Liver (tissue), 9 donors: Measurements from ENCODE around the gene C3orf18. TPM values are rescaled to one million over a fixed set of nuclear protein-coding genes. Genes with fewer than 3 reads are reported as not detected.

Experiments used
- DNase-seq: peaks from one replicate; pipeline ENCODE4 v3.0.0-alpha.2; 2017; ENCODE audit warnings: low spot score
- H3K27ac ChIP-seq, 2 donors: one replicate each; pipeline ENCODE4 v1.7.0; 2013; ENCODE audit warnings: inconsistent platforms in 2 of 2, low read length in 2 of 2, control low read depth in 1 of 2, low read depth in 1 of 2, mild to moderate bottlenecking in 1 of 2
- H3K27me3 ChIP-seq, 4 donors: one replicate each; pipeline versions ENCODE4 v1.6.1 to v1.7.0; 2013; ENCODE audit warnings: low read length in 3 of 4, inconsistent platforms in 1 of 4, mild to moderate bottlenecking in 1 of 4, moderate library complexity in 1 of 4; ENCODE audit not compliant: control insufficient read depth in 4 of 4, insufficient read depth in 4 of 4
- H3K36me3 ChIP-seq, 4 donors: one replicate each; pipeline versions ENCODE4 v1.6.1 to v1.7.0; 2013; ENCODE audit warnings: low read length in 3 of 4, mild to moderate bottlenecking in 3 of 4, low read depth in 1 of 4, moderate library complexity in 1 of 4; ENCODE audit not compliant: control insufficient read depth in 4 of 4, insufficient read depth in 3 of 4
- H3K4me1 ChIP-seq, 4 donors: one replicate each; pipeline versions ENCODE4 v1.6.1 to v1.7.0; 2013; ENCODE audit warnings: low read length in 3 of 4, mild to moderate bottlenecking in 3 of 4, moderate library complexity in 1 of 4; ENCODE audit not compliant: control insufficient read depth in 4 of 4, insufficient read depth in 4 of 4
- H3K4me3 ChIP-seq, 3 donors: one replicate each; pipeline versions ENCODE4 v1.6.1 to v1.7.0; 2013; ENCODE audit warnings: low read length in 3 of 3, control low read depth in 1 of 3, low read depth in 1 of 3, mild to moderate bottlenecking in 1 of 3
- H3K9ac ChIP-seq, 2 donors: one replicate each; pipeline ENCODE4 v1.7.0; 2013; ENCODE audit warnings: low read length in 2 of 2, mild to moderate bottlenecking in 2 of 2, moderate library complexity in 2 of 2, control low read depth in 1 of 2, low read depth in 1 of 2
- H3K9me3 ChIP-seq, 4 donors: one replicate each; pipeline versions ENCODE4 v1.6.1 to v1.7.0; 2013; ENCODE audit warnings: low read length in 3 of 4; ENCODE audit not compliant: control insufficient read depth in 4 of 4
- ATF3 ChIP-seq: IDR thresholded peaks from 2 replicates; pipeline ENCODE4 v1.6.1; 2016; ENCODE audit warnings: antibody characterized with exemption
- CTCF ChIP-seq: fragments of 150-350 bp; IDR thresholded peaks from 2 replicates; pipeline ENCODE4 v1.5.1; 2017; ENCODE audit warnings: improper control_type of control experiment, low read depth, low read length; ENCODE audit not compliant: missing input control
- EGR1 ChIP-seq, 2 donors: IDR thresholded peaks; 2 replicates each; pipeline ENCODE4 v1.6.1; 2016 to 2018; ENCODE audit warnings: antibody characterized with exemption in 2 of 2, low read depth in 2 of 2
- FOXA1 ChIP-seq: IDR thresholded peaks from 2 replicates; pipeline ENCODE4 v1.6.1; 2016; ENCODE audit warnings: antibody characterized with exemption
- FOXA2 ChIP-seq: IDR thresholded peaks from 2 replicates; pipeline ENCODE4 v1.6.1; 2016; ENCODE audit warnings: antibody characterized with exemption
- GABPA ChIP-seq, 2 donors: IDR thresholded peaks in 1 of 2; conservative IDR thresholded peaks in 1 of 2; 2 replicates each; pipeline ENCODE4 v1.6.1; 2016; ENCODE audit warnings: antibody characterized with exemption in 2 of 2, mild to moderate bottlenecking in 1 of 2, moderate library complexity in 1 of 2
- HNF4A ChIP-seq, 2 donors: conservative IDR thresholded peaks; 2 replicates each; pipeline ENCODE4 v1.6.1; 2016; ENCODE audit warnings: antibody characterized with exemption in 2 of 2, mild to moderate bottlenecking in 2 of 2
- JUND ChIP-seq, 2 donors: IDR thresholded peaks; 2 replicates each; pipeline ENCODE4 v1.6.1; 2016; ENCODE audit warnings: antibody characterized with exemption in 2 of 2
- NR2F2 ChIP-seq: IDR thresholded peaks from 2 replicates; pipeline ENCODE4 v1.6.1; 2016; ENCODE audit warnings: antibody characterized with exemption
- RAD21 ChIP-seq, 2 donors: IDR thresholded peaks; 2 replicates each; pipeline ENCODE4 v1.6.1; 2016; ENCODE audit warnings: antibody characterized with exemption in 2 of 2, mild to moderate bottlenecking in 2 of 2
- RXRA ChIP-seq, 2 donors: IDR thresholded peaks; 2 replicates each; pipeline ENCODE4 v1.6.1; 2017 to 2018; ENCODE audit warnings: antibody characterized with exemption in 2 of 2, mild to moderate bottlenecking in 1 of 2
- SP1 ChIP-seq: IDR thresholded peaks from 2 replicates; pipeline ENCODE4 v1.6.1; 2018; ENCODE audit warnings: antibody characterized with exemption, mild to moderate bottlenecking
- TAF1 ChIP-seq: conservative IDR thresholded peaks from 2 replicates; pipeline ENCODE4 v1.6.1; 2016; ENCODE audit warnings: antibody characterized with exemption, mild to moderate bottlenecking
- WGBS: extraction: QIAGEN DNeasy Blood & Tissue Kit; methylation state at CpG from one replicate; pipeline ENCODE4 v1.1.7; 2013; 5-methylcytosine and 5-hydroxymethylcytosine counted together
- polyA plus RNA-seq, 2 donors: library from polyadenylated mRNA; stranded (reverse) in 1 of 2; unstranded in 1 of 2; fragments of 200-250 nt in 1 of 2; fragments of >200 nt in 1 of 2; fragmentation: Nextera tagmentation in 1 of 2; extraction: Ambion mirVana in 1 of 2; gene quantifications; one replicate each; pipeline versions ENCODE4 v1.2.1 to v1.2.3, GENCODE V29; 2013 to 2015
- total RNA-seq, 2 donors: library from RNA; depleted of rRNA; stranded (reverse); fragments of >200 nt; gene quantifications; one replicate each; pipeline ENCODE4 v1.2.3, GENCODE V29; 2014
- TF ChIP-seq, protein P1 (sequence below): IDR thresholded peaks from 2 replicates; pipeline ENCODE4 v1.6.1; 2016; ENCODE audit warnings: antibody characterized with exemption
- TF ChIP-seq, protein P2 (sequence below): IDR thresholded peaks from 2 replicates; pipeline ENCODE4 v1.6.1; 2016; ENCODE audit warnings: antibody characterized with exemption
- TF ChIP-seq, protein P3 (sequence below): IDR thresholded peaks from 2 replicates; pipeline ENCODE4 v1.6.1; 2016; ENCODE audit warnings: antibody characterized with exemption, mild to moderate bottlenecking
- donor health status: healthy.
- donor health status: healthy.
- donor health status: healthy.
- donor health status: healthy.
- donor health status: healthy.

C3orf18 gene
- total and polyA plus RNA-seq, 4 donors, result 0.54 to 2.7 (median 1.5) TPM

DNA sequence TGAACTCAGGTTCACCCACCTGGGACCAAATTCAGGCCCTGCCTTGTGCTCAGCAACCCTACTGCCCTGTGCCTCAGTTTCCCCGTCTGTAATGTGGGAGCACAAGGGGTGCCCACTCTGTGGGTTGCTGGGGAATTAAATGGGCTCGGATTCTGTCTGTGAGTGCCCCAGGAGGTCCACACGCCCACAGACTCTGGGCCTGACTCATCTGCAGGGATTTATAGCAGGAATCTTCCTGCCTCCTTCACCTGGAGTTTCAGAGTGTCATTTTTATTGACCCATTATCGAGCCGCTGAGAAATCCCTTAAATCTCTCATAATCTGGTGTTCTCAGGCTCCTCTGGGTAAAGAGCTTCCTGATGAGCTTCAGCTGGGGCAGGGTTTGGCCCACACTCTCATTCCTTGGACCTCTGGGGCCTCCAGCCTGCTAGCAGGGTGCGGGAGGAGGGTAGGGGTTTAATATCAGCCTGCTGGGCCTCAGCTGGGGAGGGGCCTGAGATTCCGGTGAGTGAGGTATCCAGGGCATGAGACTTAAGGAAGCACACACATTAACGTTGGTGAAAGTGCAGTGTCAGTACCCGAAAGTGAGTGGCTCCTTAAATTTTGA, 16.4 kb downstream of the C3orf18 start:
- Histone ChIP-seq H3K27ac (no peak overlapping the region), H3K4me1 (no peaks in the 10 kb centered on the region), H3K36me3 (no peaks in the 10 kb centered on the region), H3K27me3 (no peaks in the 10 kb centered on the region), H3K9me3 (no peaks in the 10 kb centered on the region), H3K4me3 (no peak overlapping the region), H3K9ac (no peak overlapping the region)
- TF ChIP-seq, protein P1, sequence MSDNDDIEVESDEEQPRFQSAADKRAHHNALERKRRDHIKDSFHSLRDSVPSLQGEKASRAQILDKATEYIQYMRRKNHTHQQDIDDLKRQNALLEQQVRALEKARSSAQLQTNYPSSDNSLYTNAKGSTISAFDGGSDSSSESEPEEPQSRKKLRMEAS, result no peak
- 71% methylated on average over 9 of the region's 9 CpGs for WGBS
- no peak for DNase-seq

DNA sequence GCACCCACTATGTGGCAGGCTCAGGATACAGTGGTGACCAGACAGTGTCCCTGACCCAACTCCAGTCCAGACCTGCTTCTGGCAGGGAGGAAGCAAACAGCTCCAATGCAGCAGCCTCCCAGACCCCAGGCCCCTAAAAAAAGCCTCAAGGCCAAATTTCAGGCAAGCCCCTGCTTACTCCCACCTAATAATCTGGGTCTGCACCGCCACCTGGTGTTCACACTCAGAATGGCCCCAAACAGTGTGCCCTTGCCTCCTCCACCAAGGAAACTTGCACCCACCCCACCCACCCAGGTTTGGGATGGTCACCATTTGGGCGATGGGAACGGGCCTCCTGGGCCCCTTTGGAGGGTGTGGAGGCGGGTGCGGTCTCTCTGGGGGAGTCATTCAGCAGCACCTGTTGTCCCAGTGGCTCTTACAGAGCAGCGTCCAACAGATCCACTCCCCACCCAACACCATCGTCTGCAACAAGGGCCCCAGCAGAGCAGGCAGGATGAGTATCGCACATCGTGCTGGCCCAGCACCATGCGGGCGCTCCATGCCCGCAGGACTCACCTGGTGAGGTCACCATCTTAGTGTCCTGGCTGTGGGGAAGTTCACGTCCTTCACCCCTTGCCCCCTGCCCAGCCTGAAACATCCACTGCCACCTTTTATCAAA, 17.3 kb downstream of the C3orf18 start:
- Histone ChIP-seq H3K4me1 (no peaks in the 10 kb centered on the region), H3K36me3 (no peaks in the 10 kb centered on the region), H3K9ac (no peak overlapping the region), H3K9me3 (no peaks in the 10 kb centered on the region), H3K4me3 (no peak overlapping the region), H3K27ac (no peak overlapping the region), H3K27me3 (no peaks in the 10 kb centered on the region)
- TF ChIP-seq GABPA (IDR thresholded peaks at IDR 0.05 in 1 of 2, conservative IDR thresholded peaks at IDR 0.05 in 1 of 2) (no peak), JUND (IDR thresholded peaks at IDR 0.05) (no peak), HNF4A (conservative IDR thresholded peaks at IDR 0.05) (no peak), RAD21 (IDR thresholded peaks at IDR 0.05) (peak; percentile 66 to 77), FOXA1 (no peak), CTCF (peak; percentile 62), SP1 (no peak), EGR1 (IDR thresholded peaks at IDR 0.05; ENCODE audit: low read depth in 2 of 2) (no peak), FOXA2 (no peak), NR2F2 (no peak), TAF1 (no peak), ATF3 (no peak)
- TF ChIP-seq, protein P2, sequence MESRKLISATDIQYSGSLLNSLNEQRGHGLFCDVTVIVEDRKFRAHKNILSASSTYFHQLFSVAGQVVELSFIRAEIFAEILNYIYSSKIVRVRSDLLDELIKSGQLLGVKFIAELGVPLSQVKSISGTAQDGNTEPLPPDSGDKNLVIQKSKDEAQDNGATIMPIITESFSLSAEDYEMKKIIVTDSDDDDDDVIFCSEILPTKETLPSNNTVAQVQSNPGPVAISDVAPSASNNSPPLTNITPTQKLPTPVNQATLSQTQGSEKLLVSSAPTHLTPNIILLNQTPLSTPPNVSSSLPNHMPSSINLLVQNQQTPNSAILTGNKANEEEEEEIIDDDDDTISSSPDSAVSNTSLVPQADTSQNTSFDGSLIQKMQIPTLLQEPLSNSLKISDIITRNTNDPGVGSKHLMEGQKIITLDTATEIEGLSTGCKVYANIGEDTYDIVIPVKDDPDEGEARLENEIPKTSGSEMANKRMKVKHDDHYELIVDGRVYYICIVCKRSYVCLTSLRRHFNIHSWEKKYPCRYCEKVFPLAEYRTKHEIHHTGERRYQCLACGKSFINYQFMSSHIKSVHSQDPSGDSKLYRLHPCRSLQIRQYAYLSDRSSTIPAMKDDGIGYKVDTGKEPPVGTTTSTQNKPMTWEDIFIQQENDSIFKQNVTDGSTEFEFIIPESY, result no peak
- 45% methylated on average over 13 of the region's 13 CpGs for WGBS
- peak; percentile 79 for DNase-seq

DNA sequence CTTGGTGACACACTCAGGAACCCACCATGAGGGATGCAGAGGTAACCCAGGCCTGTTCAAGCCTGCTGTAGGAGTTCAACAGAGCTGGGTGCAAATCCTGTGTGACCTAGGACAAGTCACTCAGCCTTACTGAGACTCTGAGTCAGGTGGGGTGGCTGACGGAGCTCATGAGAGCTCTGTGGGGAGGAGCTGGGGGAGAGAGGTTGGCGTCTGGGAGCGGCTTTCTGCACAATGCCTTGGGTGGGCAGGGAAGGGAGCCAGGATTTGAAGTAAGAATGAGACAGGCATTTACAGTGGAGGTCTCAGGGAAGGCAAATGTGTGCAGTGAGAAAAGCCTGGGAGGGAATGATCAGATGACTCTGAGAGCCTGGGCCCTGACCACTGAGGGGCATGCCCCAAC, 18.3 kb downstream of the C3orf18 start:
- Histone ChIP-seq H3K4me1 (no peaks in the 10 kb centered on the region), H3K9ac (no peak overlapping the region), H3K9me3 (no peaks in the 10 kb centered on the region), H3K36me3 (no peaks in the 10 kb centered on the region), H3K27me3 (no peaks in the 10 kb centered on the region), H3K4me3 (no peak overlapping the region), H3K27ac (no peak overlapping the region)
- DNase-seq, result no peak
- 94% methylated on average over 3 of the region's 3 CpGs for WGBS
- TF ChIP-seq FOXA2 (no peak), JUND (IDR thresholded peaks at IDR 0.05) (no peak), HNF4A (conservative IDR thresholded peaks at IDR 0.05) (no peak), RXRA (IDR thresholded peaks at IDR 0.05) (no peak), GABPA (IDR thresholded peaks at IDR 0.05 in 1 of 2, conservative IDR thresholded peaks at IDR 0.05 in 1 of 2) (no peak), EGR1 (IDR thresholded peaks at IDR 0.05; ENCODE audit: low read depth in 2 of 2) (no peak), TAF1 (no peak)
- TF ChIP-seq, protein P3, sequence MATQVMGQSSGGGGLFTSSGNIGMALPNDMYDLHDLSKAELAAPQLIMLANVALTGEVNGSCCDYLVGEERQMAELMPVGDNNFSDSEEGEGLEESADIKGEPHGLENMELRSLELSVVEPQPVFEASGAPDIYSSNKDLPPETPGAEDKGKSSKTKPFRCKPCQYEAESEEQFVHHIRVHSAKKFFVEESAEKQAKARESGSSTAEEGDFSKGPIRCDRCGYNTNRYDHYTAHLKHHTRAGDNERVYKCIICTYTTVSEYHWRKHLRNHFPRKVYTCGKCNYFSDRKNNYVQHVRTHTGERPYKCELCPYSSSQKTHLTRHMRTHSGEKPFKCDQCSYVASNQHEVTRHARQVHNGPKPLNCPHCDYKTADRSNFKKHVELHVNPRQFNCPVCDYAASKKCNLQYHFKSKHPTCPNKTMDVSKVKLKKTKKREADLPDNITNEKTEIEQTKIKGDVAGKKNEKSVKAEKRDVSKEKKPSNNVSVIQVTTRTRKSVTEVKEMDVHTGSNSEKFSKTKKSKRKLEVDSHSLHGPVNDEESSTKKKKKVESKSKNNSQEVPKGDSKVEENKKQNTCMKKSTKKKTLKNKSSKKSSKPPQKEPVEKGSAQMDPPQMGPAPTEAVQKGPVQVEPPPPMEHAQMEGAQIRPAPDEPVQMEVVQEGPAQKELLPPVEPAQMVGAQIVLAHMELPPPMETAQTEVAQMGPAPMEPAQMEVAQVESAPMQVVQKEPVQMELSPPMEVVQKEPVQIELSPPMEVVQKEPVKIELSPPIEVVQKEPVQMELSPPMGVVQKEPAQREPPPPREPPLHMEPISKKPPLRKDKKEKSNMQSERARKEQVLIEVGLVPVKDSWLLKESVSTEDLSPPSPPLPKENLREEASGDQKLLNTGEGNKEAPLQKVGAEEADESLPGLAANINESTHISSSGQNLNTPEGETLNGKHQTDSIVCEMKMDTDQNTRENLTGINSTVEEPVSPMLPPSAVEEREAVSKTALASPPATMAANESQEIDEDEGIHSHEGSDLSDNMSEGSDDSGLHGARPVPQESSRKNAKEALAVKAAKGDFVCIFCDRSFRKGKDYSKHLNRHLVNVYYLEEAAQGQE, result no peak
- TF ChIP-seq, protein P1, result no peak
- TF ChIP-seq, protein P2, result no peak
